HG03565 (cell line): ENCODE measurements around the gene TNK2.
A peak's percentile ranks its signal among the peaks of the same experiment; 100 is the strongest.
"Not testable (repeated sequence)": the region's sequence is repeated elsewhere in the genome, so short reads cannot be mapped to it uniquely, and the experiment has no call there.

Experiments used
- ATAC-seq: cut with Tn5 transposase; IDR thresholded peaks from one replicate; pipeline ENCODE4 v1.9.1; 2021; ENCODE audit warnings: mild to moderate bottlenecking, moderate library complexity; ENCODE audit not compliant: unreplicated experiment

The TNK2 gene

GRCh38 chr3:195907934-195908693 is at the start of gene TNK2:
Gene TNK2 (minus strand): TSS chr3:195908551. CDS start chr3:195888588, 19,963 bp downstream.
- no peak for ATAC-seq

GRCh38 chr3:195956577-195956976 is 48.2 kb upstream of the TNK2 start:
- no peak for ATAC-seq

DNA sequence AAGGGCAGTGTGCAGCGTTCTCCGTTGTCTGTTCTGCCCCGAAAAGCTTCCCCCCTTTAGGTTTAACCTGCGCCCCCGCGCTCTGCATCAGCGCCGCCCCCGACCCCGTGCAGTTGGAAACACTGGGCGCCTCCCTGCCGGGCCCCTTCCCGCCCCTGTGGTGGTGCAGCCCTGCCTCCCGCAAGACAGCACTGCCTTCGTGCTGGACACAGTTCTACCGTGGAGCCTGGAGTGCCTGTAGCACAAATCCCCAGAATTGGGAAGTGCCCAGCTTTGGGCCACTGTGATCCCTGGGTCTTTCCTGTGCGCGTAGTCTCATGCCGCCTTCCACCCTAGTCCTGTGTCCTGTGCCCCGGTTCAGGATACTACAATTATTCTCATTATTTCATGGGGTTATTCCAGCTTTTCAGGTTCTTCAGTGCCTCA is 47.1 kb upstream of the TNK2 start:
- ATAC-seq, result not testable (repeated sequence)

DNA sequence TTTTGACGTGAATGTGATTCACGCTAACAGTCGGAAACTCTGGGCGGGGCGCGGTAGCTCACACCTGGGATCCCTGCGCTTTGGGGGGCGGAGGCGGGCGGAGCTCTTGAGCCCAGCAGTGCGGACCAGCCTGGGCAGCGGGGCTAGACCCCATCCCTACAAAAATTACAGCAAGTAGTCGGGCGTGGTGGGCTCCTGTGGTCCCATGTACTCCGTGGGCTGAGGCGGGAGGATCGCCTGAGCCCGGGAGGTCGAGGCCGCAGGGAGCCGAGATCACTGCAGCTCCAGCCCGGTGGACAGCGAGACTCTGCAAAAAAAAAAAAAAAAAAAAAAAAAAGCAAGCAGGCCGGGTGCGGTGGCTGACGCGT is 46.4 kb upstream of the TNK2 start:
- ATAC-seq, result peak; percentile 35

GRCh38 chr3:195954052-195954751 is 45.9 kb upstream of the TNK2 start:
- ATAC-seq, result peak; percentile 93

DNA sequence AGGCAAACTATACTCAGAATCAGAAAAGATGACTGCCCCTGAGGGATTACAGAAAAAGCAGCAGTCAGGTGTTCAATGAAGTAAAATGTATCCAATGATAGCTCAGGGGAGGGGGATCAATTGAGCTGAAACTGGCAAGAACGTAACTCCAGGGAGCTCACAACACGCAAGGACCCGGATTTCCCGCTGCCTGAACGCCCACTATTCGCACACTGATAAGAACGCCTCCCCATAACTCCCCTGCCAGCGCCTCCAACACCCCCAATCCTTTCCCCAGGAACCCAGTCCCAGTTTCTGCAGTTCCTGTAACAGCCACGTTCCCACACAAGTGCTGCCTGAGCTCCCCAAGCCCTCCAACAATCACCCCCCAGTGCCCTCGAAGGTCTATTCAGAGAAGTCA is 44.2 kb upstream of the TNK2 start:
- not testable (repeated sequence) for ATAC-seq

DNA sequence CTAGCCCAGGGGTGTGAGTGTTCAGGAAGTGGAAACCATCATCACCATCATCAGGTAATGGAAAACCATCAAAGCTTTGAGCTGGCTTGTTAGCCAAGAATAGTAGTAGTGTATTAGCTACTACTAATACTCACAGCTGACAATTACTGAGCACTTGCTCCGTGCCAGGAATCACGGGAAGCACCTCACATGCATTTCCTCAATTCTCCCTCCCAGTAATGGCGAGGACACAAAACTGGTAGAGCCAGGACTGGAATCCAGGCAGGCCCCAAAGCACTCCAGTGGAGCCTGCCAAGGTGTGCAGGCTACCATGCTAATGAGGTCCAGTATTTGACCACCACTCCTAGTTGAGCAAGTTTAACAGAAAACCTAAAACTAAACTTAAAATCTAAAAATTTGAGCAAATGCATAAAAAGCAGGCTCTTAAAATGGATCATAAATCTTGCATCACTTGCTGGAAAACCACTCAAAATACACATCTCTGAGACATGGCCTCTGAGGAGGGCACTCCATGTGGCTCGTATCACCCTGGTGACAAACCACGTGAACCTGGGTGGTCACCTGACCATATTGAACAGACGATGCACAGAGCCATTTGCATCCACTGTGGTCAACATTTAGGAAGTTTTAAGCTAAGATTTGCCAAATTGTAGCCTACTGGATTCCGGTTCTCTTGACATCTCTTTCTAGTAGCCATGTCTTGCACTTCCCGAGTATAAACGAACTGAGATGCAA is 43.3 kb upstream of the TNK2 start:
- not testable (repeated sequence) for ATAC-seq

DNA sequence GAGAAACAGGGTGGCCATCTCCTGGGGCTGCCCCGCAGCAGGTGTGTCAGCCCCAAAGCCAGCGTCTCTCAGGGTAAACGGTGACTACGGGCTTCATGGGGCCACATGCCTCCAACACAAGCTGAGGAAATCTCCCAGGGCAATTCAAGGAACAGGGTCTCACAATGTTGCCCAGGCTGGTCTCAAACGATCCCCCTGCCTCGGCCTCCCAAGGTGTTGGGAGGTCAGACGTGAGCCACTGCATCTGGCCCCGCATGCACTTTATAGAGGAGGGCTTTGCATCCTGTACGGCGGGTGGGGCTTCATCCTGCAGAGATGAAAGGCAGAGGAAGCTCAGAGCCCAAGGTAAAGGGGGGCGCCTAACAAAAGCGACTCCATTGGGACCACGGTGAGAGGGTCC is 42.4 kb upstream of the TNK2 start:
- not testable (repeated sequence) for ATAC-seq

- ATAC-seq, result not testable (repeated sequence)
Observed at GRCh38 chr3:195950164-195950563, 41.8 kb upstream of the TNK2 start.

DNA sequence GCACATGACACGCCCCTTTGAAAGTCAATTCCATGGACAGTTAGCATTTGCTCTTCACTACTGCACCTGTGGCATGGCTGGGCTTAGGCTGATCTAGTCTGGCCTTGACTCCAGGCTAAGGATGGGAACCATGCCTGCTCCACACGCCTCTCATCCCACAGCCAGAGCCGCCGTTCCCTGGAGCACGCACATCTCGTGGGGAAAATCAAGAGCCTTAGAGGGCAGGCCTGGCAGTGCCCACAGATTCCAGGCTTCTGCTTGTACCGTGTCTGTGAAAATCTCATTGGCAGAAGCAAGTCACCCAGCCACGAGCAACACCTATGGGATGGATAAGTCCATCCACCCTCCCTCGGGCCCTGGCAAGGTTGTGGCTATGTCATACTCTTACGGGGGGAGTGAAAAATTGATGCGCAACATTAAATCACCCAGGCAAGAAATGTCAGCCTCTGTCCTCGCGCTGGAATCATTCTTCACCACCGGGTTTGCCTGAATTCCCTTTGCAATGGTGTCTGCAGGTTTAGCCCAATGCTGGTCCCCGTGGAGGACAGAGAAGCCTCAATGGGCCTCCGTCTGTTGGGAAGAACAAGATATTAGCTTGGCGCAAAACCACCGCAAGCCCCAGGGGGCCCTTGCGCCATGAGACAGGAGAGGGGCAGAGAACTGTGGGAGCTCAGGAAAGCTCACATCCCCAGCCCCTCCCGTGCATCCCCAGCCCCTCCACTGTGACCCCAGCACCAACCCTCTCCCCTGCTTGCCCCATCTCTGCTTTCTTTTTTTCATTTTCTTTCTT is 38.8 kb upstream of the TNK2 start:
- ATAC-seq, result not testable (repeated sequence)

GRCh38 chr3:195941265-195941815 is 33.0 kb upstream of the TNK2 start:
- ATAC-seq, result not testable (repeated sequence)

- ATAC-seq, result not testable (repeated sequence)
Observed at GRCh38 chr3:195940806-195941205, 32.5 kb upstream of the TNK2 start.

GRCh38 chr3:195939526-195940470 is 31.4 kb upstream of the TNK2 start:
- not testable (repeated sequence) for ATAC-seq

- ATAC-seq, result not testable (repeated sequence)
Observed at GRCh38 chr3:195933044-195933430, 24.7 kb upstream of the TNK2 start.

- ATAC-seq, result no peak
Observed at GRCh38 chr3:195932418-195933043, 24.2 kb upstream of the TNK2 start.

DNA sequence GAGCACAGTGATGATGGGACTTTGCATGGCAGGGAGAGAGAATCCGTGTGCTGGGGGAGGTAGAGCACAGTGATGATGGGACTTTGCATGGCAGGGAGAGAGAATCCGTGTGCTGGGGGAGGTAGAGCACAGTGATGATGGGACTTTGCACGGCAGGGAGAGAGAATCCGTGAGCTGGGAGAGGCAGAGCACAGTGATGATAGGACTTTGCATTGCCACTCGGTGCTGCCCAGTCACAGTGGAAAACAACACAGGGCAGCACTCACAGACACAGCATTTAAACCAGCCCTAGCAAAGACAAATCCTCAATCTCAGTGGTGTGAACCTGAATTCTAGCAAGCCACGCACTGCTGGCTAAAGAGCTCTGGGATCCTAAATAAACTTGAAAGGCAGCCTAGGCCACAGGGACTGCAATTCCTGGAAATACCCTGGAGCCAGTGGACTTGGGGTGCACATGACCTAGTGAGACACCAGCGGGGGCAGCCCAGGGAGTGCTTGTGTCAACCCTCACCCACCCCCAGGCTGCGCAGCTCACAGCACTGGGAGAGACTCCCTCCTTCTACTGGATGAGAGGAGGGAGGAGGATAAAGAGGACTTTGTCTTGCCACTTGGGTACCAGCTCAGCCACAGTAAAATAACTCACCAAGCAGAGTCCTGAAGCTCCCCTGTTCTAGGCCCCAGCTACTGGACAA is 23.4 kb upstream of the TNK2 start:
- ATAC-seq, result no peak

DNA sequence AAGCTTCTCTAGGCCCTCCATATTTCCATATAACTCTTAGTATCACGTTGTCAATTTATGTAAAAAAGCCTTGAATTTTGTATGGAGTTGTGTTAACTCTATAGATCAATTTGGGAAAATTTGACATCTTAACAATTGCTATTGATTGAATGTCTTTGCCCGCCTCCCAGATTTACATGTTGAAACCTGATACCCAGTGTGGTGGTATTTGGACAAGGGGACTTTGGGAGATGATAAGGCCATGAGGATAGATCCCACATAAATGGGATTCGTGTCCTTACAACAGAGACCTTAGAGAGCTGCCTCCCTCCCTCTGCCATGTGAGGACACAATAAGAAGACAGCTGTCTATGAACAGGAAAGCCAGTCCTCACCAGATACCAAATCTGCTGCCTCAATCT is 21.1 kb upstream of the TNK2 start:
- ATAC-seq, result no peak

- no peak for ATAC-seq
Observed at GRCh38 chr3:195921334-195921791, 13.0 kb upstream of the TNK2 start.
